ENCODE results near the gene STPG3. TPM values are rescaled to one million over a fixed set of nuclear protein-coding genes. Genes with fewer than 3 reads are reported as not detected.

The STPG3 gene
- polyA plus RNA-seq, 1 donor (not counting 4 experiments of a cell fraction or from before 2014, with no cell fraction given) = not detected

- no peak overlapping the region for H3K9ac ChIP-seq (ENCODE audit: control insufficient read depth, extremely low read depth, insufficient read depth, low read length)
- no peaks in the 10 kb centered on the region for H3K27me3 ChIP-seq (ENCODE audit: control insufficient read depth, extremely low read depth, insufficient read depth, low read length)
- FAIRE-seq = no peak
- peaks cover 3% of the 10 kb centered on the region for H3K9me1 ChIP-seq (ENCODE audit: control insufficient read depth, extremely low read depth, insufficient read depth, low read length)
- peaks cover 30% of the 10 kb centered on the region for H3K4me1 ChIP-seq (ENCODE audit: control insufficient read depth, extremely low read depth, insufficient read depth, low read length)
- TF ChIP-seq EZH2 (IDR thresholded peaks at IDR 0.05; ENCODE audit: low read length) (no peak), CTCF (optimal IDR thresholded peaks at IDR 0.05 in 1 of 3, IDR thresholded peaks at IDR 0.05 in 1 of 3, conservative IDR thresholded peaks at IDR 0.05 in 1 of 3; ENCODE audit: extremely low read depth in 1 of 3, insufficient read depth in 2 of 3, low read length in 3 of 3) (no peak)
- H2AFZ ChIP-seq (ENCODE audit: control insufficient read depth, low read length) = no peak overlapping the region
- H4K20me1 ChIP-seq (ENCODE audit: control insufficient read depth, extremely low read depth, insufficient read depth, low read length) = peaks cover 28% of the 10 kb centered on the region
- H3K79me2 ChIP-seq (ENCODE audit: control insufficient read depth, insufficient read depth, low read length) = peaks cover 24% of the 10 kb centered on the region
- peaks cover 11 to 20% of the 10 kb centered on the region in 2 experiments for H3K36me3 ChIP-seq (ENCODE audit: control insufficient read depth in 2 of 2, extremely low read depth in 1 of 2, insufficient read depth in 2 of 2, low read length in 2 of 2)
- DNase-seq (ENCODE audit: low read depth, low spot score) = no peak
- no peak overlapping the region for H3K4me3 ChIP-seq (ENCODE audit: control insufficient read depth in 2 of 3, extremely low read depth in 1 of 3, insufficient read depth in 2 of 3, low read depth in 1 of 3, low read length in 3 of 3)
- no peaks in the 10 kb centered on the region for H3K9me3 ChIP-seq (ENCODE audit: control insufficient read depth, low read depth, low read length)
- no peak overlapping the region for H3K27ac ChIP-seq (ENCODE audit: control insufficient read depth, insufficient read depth, low read length)
- dilution Hi-C loops (cut with MboI; ENCODE audit: extremely low pct_ligation_motif_present, low sequenced_read_pairs) = no loop called here
- no peak overlapping the region for H3K4me2 ChIP-seq (ENCODE audit: control insufficient read depth, extremely low read depth, insufficient read depth, low read depth, low read length)
Measured at GRCh38 chr9:137245450-137246421, 5.3 kb upstream of the STPG3 start.

GRCh38 chr9:137247135-137247915, 3.8 kb upstream of the STPG3 start:
- Histone ChIP-seq H2AFZ (ENCODE audit: control insufficient read depth, low read length) (no peak overlapping the region), H3K36me3 (ENCODE audit: control insufficient read depth in 2 of 2, extremely low read depth in 1 of 2, insufficient read depth in 2 of 2, low read length in 2 of 2) (peaks cover 7 to 14% of the 10 kb centered on the region in 2 experiments), H3K9me3 (ENCODE audit: control insufficient read depth, low read depth, low read length) (no peaks in the 10 kb centered on the region), H3K9me1 (ENCODE audit: control insufficient read depth, extremely low read depth, insufficient read depth, low read length) (peaks cover 3% of the 10 kb centered on the region), H3K4me1 (ENCODE audit: control insufficient read depth, extremely low read depth, insufficient read depth, low read length) (peaks cover 30% of the 10 kb centered on the region), H3K27me3 (ENCODE audit: control insufficient read depth, extremely low read depth, insufficient read depth, low read length) (no peaks in the 10 kb centered on the region), H3K27ac (ENCODE audit: control insufficient read depth, insufficient read depth, low read length) (no peak overlapping the region), H3K79me2 (ENCODE audit: control insufficient read depth, insufficient read depth, low read length) (peaks cover 16% of the 10 kb centered on the region), H3K9ac (ENCODE audit: control insufficient read depth, extremely low read depth, insufficient read depth, low read length) (no peak overlapping the region), H3K4me2 (ENCODE audit: control insufficient read depth, extremely low read depth, insufficient read depth, low read depth, low read length) (no peak overlapping the region), H4K20me1 (ENCODE audit: control insufficient read depth, extremely low read depth, insufficient read depth, low read length) (peaks cover 20% of the 10 kb centered on the region), H3K4me3 (ENCODE audit: control insufficient read depth in 2 of 3, extremely low read depth in 1 of 3, insufficient read depth in 2 of 3, low read depth in 1 of 3, low read length in 3 of 3) (no peak overlapping the region)
- no peak for DNase-seq (ENCODE audit: low read depth, low spot score)
- no peak for TF ChIP-seq EZH2 (IDR thresholded peaks at IDR 0.05; ENCODE audit: low read length)
- TF ChIP-seq CTCF (optimal IDR thresholded peaks at IDR 0.05 in 1 of 3, IDR thresholded peaks at IDR 0.05 in 1 of 3, conservative IDR thresholded peaks at IDR 0.05 in 1 of 3; ENCODE audit: extremely low read depth in 1 of 3, insufficient read depth in 2 of 3, low read length in 3 of 3) = no peak
- dilution Hi-C loops (cut with MboI; ENCODE audit: extremely low pct_ligation_motif_present, low sequenced_read_pairs) = no loop called here
- no peak for FAIRE-seq
